Prostate gland (tissue), 2 donors: ENCODE measurements around the gene TRMT6. TPM values are rescaled to one million over a fixed set of nuclear protein-coding genes. Genes with fewer than 3 reads are reported as not detected.

Experiments
- DNase-seq: peaks from one replicate; pipeline ENCODE4 v3.0.0-alpha.2; 2019; ENCODE audit warnings: low spot score
- H3K27ac ChIP-seq, 2 donors: fragments of 200-600 bp; sonication (generic); 2 replicates each; pipeline ENCODE4 v1.5.1; 2017 to 2019
- H3K27me3 ChIP-seq: fragments of 200-600 bp; sonication (generic); replicated peaks from 2 replicates; pipeline ENCODE4 v1.5.1; 2019; ENCODE audit not compliant: insufficient read depth
- H3K36me3 ChIP-seq, 2 donors: fragments of 200-600 bp; sonication (generic); 1 replicate in 1 of 2; 2 replicates in 1 of 2; pipeline versions ENCODE4 v1.5.1 to v1.8.1; 2017 to 2019
- H3K4me1 ChIP-seq: fragments of 200-600 bp; sonication (generic); replicated peaks from 2 replicates; pipeline ENCODE4 v1.5.1; 2019
- H3K4me3 ChIP-seq, 2 donors: fragments of 200-600 bp; sonication (generic); 2 replicates each; pipeline ENCODE4 v1.5.1; 2017 to 2019
- H3K9me3 ChIP-seq: fragments of 200-600 bp; sonication (generic); 2 replicates; pipeline ENCODE4 v1.5.1; 2017
- POLR2A ChIP-seq: fragments of 450-650 bp; IDR thresholded peaks from one replicate; pipeline ENCODE4 v1.6.1; 2016; ENCODE audit warnings: antibody characterized with exemption, mild to moderate bottlenecking
- POLR2AphosphoS5 ChIP-seq: sonication (generic); formaldehyde crosslinking; IDR thresholded peaks from one replicate; pipeline ENCODE4 v1.6.1; 2017; ENCODE audit warnings: antibody characterized with exemption
- WGBS: methylation state at CpG from one replicate; pipeline ENCODE4 v1.1.5; 2018; 5-methylcytosine and 5-hydroxymethylcytosine counted together
- intact Hi-C: fragments of 100-400 bp; cut with DNase I; formaldehyde crosslinking; loops from one replicate; pipeline ENCODE4 v1.14.2; 2022
- small RNA-seq, 2 donors: library from RNA; depleted of rRNA; stranded (forward); fragments of <200 nt; gene quantifications; one replicate each; pipeline ENCODE3, GENCODE V24; 2016
- total RNA-seq, 2 donors: library from RNA; depleted of rRNA; stranded (reverse); fragments of >200 nt; gene quantifications; one replicate each; pipeline ENCODE4 v1.1.0, GENCODE V29; 2016
- TF ChIP-seq, protein P1 (sequence below), 4 experiments: fragments of 200-600 bp in 2 of 4; fragments of 450-650 bp in 2 of 4; sonication (generic) in 2 of 4; IDR thresholded peaks; 1 replicate in 3 of 4; 2 replicates in 1 of 4; pipeline ENCODE4 v1.5.1; 2016 to 2019; ENCODE audit warnings: antibody characterized with exemption in 4 of 4, mild to moderate bottlenecking in 2 of 4, moderate library complexity in 2 of 4

Gene TRMT6
- total RNA-seq, 2 donors from 2014 or later, result 8.3 to 14.8 TPM

DNA sequence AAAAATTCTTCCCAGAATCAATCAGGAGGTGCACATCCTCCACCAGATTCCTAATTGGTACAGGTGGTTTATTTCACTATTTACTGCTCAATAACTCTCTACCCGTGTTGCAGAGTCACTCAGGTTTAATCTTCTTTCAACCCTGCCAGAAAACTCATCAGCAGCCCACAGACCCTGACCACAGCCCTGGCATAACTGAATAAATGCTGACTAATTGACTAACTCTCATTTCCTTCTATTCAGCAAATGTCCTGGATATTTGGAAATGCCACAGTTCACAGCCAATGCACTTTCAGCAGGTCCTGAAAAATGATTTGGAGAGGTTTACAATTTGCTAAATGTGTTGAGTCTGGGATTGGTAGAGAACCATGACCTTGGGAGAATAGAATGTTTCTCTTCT, 62.3 kb downstream of the TRMT6 start:
- WGBS, result 28% methylated on average over 1 of the region's 1 CpG
- TF ChIP-seq POLR2AphosphoS5 (no peak), POLR2A (no peak)
- TF ChIP-seq, protein P1, sequence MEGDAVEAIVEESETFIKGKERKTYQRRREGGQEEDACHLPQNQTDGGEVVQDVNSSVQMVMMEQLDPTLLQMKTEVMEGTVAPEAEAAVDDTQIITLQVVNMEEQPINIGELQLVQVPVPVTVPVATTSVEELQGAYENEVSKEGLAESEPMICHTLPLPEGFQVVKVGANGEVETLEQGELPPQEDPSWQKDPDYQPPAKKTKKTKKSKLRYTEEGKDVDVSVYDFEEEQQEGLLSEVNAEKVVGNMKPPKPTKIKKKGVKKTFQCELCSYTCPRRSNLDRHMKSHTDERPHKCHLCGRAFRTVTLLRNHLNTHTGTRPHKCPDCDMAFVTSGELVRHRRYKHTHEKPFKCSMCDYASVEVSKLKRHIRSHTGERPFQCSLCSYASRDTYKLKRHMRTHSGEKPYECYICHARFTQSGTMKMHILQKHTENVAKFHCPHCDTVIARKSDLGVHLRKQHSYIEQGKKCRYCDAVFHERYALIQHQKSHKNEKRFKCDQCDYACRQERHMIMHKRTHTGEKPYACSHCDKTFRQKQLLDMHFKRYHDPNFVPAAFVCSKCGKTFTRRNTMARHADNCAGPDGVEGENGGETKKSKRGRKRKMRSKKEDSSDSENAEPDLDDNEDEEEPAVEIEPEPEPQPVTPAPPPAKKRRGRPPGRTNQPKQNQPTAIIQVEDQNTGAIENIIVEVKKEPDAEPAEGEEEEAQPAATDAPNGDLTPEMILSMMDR (IDR thresholded peaks at IDR 0.05), result no peak

DNA sequence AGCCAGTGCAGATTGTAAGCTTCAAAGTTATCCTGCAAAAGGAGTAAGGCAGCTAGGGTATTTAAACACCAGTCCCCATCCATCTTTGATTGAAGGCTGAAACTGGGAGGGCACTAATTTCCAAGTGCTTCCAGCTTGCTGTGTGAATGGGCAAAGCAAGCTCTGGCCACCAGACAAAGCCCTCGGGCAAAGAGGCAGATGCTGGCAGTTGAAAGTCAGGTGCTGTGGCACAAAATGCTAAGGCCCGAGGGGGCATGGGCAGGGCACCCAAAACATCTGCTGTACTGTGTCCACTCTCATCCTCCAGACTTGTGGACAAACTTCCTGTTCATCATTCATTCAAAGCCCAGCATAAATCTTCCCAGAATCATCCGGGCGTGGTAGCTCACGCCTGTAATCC, 62.9 kb downstream of the TRMT6 start:
- Histone ChIP-seq H3K4me1 (no peaks in the 10 kb centered on the region), H3K4me3 (no peak overlapping the region), H3K36me3 (no peaks in the 10 kb centered on the region), H3K27me3 (no peaks in the 10 kb centered on the region), H3K9me3 (no peaks in the 10 kb centered on the region), H3K27ac (no peak overlapping the region)
- TF ChIP-seq, protein P1 (IDR thresholded peaks at IDR 0.05), result no peak
- TF ChIP-seq POLR2AphosphoS5, result no peak
- no peak for TF ChIP-seq POLR2A
- intact Hi-C loops, result no loop called here
- DNase-seq, result no peak
- WGBS, result 84% methylated on average over 5 of the region's 5 CpGs

More for the DNA sequence above, 62.3 kb downstream of the TRMT6 start:
- intact Hi-C loops, result no loop called here
- H3K4me3 ChIP-seq, result no peak overlapping the region
- DNase-seq, result no peak
- H3K27ac ChIP-seq, result no peak overlapping the region
- no peaks in the 10 kb centered on the region for H3K4me1 ChIP-seq
- H3K36me3 ChIP-seq, result no peaks in the 10 kb centered on the region
- H3K27me3 ChIP-seq, result no peaks in the 10 kb centered on the region
- no peaks in the 10 kb centered on the region for H3K9me3 ChIP-seq

Small RNAs within 50 kb of the gene (small RNA-seq; reads per million reads assigned to genes)
- gene RF00019, result 0 reads per million in 2 donors
- 0 reads per million in 2 donors for gene RNU1-55P

Other genes with a start within 250 kb of the TRMT6 start
- 10 to 100 TPM in 1 of 2 donors, 1 to 10 TPM in 1; 6.4 to 10.5 TPM for gene SHLD1, start 200.1 kb downstream of the TRMT6 start, total RNA-seq
- gene CHGB, start 39.0 kb downstream of the TRMT6 start, total RNA-seq, result 10 to 100 TPM in 1 of 2 donors, 1 to 10 TPM in 1; 1.2 to 11.2 TPM
- gene MCM8, start 119 bp upstream of the TRMT6 start, total RNA-seq, result 10 to 100 TPM in 1 of 2 donors, 1 to 10 TPM in 1; 8.4 to 13.0 TPM
- 10 to 100 TPM; 43.9 to 46.5 TPM for gene CRLS1, start 55.6 kb upstream of the TRMT6 start, total RNA-seq
- gene LRRN4, start 103.5 kb upstream of the TRMT6 start, total RNA-seq, result under 1 TPM in 1 of 2 donors, not detected in 1; 0.68 TPM
- 10 to 100 TPM in 1 of 2 donors, 1 to 10 TPM in 1; 9.0 to 14.0 TPM for gene FERMT1, start 172.5 kb upstream of the TRMT6 start, total RNA-seq